OCI-LY7 (cell line): ENCODE data around the gene CSNK1E. TPM values are rescaled to one million over a fixed set of nuclear protein-coding genes. Genes with fewer than 3 reads are reported as not detected.

Experiments used
- BruUV-seq: library from RNA; stranded (reverse); fragments of 400-500 nt; replicated peaks from 2 replicates; lab custom pipeline; 2021; lab: Mats Ljungman, UMichigan
- CTCF ChIA-PET: fragments of 300-600 bp; sonication (Branson Sonifier 250); formaldehyde crosslinking; loops from one replicate; lab custom pipeline; 2022; ENCODE audit warnings: antibody characterized with exemption; ENCODE audit not compliant: unreplicated experiment; lab: Charles Lee
- POLR2A ChIA-PET: fragments of 300-600 bp; sonication (Branson Sonifier 250); formaldehyde crosslinking; loops from one replicate; lab custom pipeline; 2022; ENCODE audit warnings: antibody characterized with exemption; lab: Charles Lee
- DNase-seq: peaks from one replicate; pipeline ENCODE4 v3.0.0-alpha.2; 2015; ENCODE audit warnings: low spot score
- H2AFZ ChIP-seq: fragments of 200-600 bp; sonication (generic), shearing (Covaris generic); 2 replicates; pipeline ENCODE4 v1.6.1; 2014; ENCODE audit warnings: mild to moderate bottlenecking, antibody characterized with exemption, low read length, moderate library complexity
- H3K27ac ChIP-seq: fragments of 200-600 bp; sonication (generic); 2 replicates; pipeline ENCODE4 v1.5.1; 2014; ENCODE audit warnings: mixed run types, low read depth, mild to moderate bottlenecking, moderate library complexity, low read length, inconsistent platforms; ENCODE audit not compliant: poor library complexity, severe bottlenecking
- H3K36me3 ChIP-seq: fragments of 200-600 bp; sonication (generic); 2 replicates; pipeline ENCODE4 v1.6.1; 2014; ENCODE audit warnings: mild to moderate bottlenecking, antibody characterized with exemption, low read length, moderate library complexity, mixed read lengths; ENCODE audit not compliant: insufficient read depth
- H3K4me1 ChIP-seq: fragments of 200-600 bp; sonication (generic); 2 replicates; pipeline ENCODE4 v1.5.1; 2014; ENCODE audit warnings: mild to moderate bottlenecking, low read length; ENCODE audit not compliant: insufficient read depth, poor library complexity, severe bottlenecking
- H3K4me2 ChIP-seq: fragments of 200-600 bp; sonication (generic); 2 replicates; pipeline ENCODE4 v1.6.1; 2014; ENCODE audit warnings: mild to moderate bottlenecking, low read length
- H3K4me3 ChIP-seq: fragments of 200-600 bp; sonication (generic); 2 replicates; pipeline ENCODE4 v1.5.1; 2014; ENCODE audit warnings: mild to moderate bottlenecking, low read depth, low read length; ENCODE audit not compliant: poor library complexity, severe bottlenecking
- H3K79me2 ChIP-seq: fragments of 200-600 bp; sonication (generic); 2 replicates; pipeline ENCODE4 v1.6.1; 2016; ENCODE audit warnings: low read depth, mild to moderate bottlenecking, low read length, moderate library complexity, mixed read lengths; ENCODE audit not compliant: insufficient read depth
- H3K9me2 ChIP-seq: fragments of 200-600 bp; sonication (generic); 2 replicates; pipeline ENCODE4 v1.6.1; 2016; ENCODE audit warnings: mild to moderate bottlenecking, low read length, mixed read lengths; ENCODE audit not compliant: insufficient read depth
- H3K9me3 ChIP-seq: fragments of 200-600 bp; sonication (generic); 2 replicates; pipeline ENCODE4 v1.6.1; 2014; ENCODE audit warnings: mild to moderate bottlenecking, mixed run types, low read length, mixed read lengths
- H4K20me1 ChIP-seq: fragments of 200-600 bp; sonication (generic); 2 replicates; pipeline ENCODE4 v1.6.1; 2014; ENCODE audit warnings: mild to moderate bottlenecking, antibody characterized with exemption, low read length, moderate library complexity, mixed read lengths; ENCODE audit not compliant: insufficient read depth
- EZH2phosphoT487 ChIP-seq: fragments of 200-600 bp; sonication (generic); IDR thresholded peaks from 2 replicates; pipeline ENCODE4 v1.6.1; 2018; ENCODE audit warnings: low read depth, borderline replicate concordance, mild to moderate bottlenecking, mixed run types, antibody characterized with exemption, low read length, moderate library complexity, mixed read lengths
- intact Hi-C: fragments of 100-400 bp; cut with micrococcal nuclease; formaldehyde crosslinking; loops from one replicate; pipeline ENCODE4 v1.10.0; 2022; ENCODE audit not compliant: unreplicated experiment
- small RNA-seq: library from RNA; depleted of rRNA; stranded (forward); fragments of <200 nt; gene quantifications from one replicate; pipeline ENCODE3, GENCODE V24; 2014
- total RNA-seq, 2 experiments: library from RNA; depleted of rRNA in 1 of 2; stranded (reverse); fragments of >200 nt in 1 of 2; shearing (Covaris generic) in 1 of 2; gene quantifications; 2 replicates each; pipeline ENCODE4 v1.2.3, GENCODE V29; 2014 to 2022

The CSNK1E gene
- total RNA-seq, 2 experiments from 2014 or later = 182 to 203 TPM

- no TSS peak for BruUV-seq
- intact Hi-C loops = loop anchor here (5.0 kb wide), 1 partner anchor 38 kb away; the partner anchor contains the start of gene MAFF
- no peak for DNase-seq
Measured at GRCh38 chr22:38240734-38241252, 76.4 kb downstream of the CSNK1E start.

More at GRCh38 chr22:38240734-38241252, 76.4 kb downstream of the CSNK1E start:
- no peak overlapping the region for H2AFZ ChIP-seq
- CTCF ChIA-PET = no interaction called here
- TF ChIP-seq EZH2phosphoT487 = no peak
- no peaks in the 10 kb centered on the region for H3K79me2 ChIP-seq
- no peak overlapping the region for H3K27ac ChIP-seq
- peaks cover 12% of the 10 kb centered on the region; the same call in 1 of the 2 replicates for H3K36me3 ChIP-seq
- H3K4me2 ChIP-seq = no peak overlapping the region
- no peak overlapping the region for H3K4me3 ChIP-seq
- no peaks in the 10 kb centered on the region for H4K20me1 ChIP-seq
- POLR2A ChIA-PET = interaction anchor here (1.1 kb wide), 1 partner anchor 12 kb away, joined by 8 read pairs; no protein-coding TSS in a partner anchor
- peaks cover 45% of the 10 kb centered on the region for H3K4me1 ChIP-seq
- no peaks in the 10 kb centered on the region for H3K9me2 ChIP-seq
- H3K9me3 ChIP-seq = no peaks in the 10 kb centered on the region

Small RNA genes lying within 50 kb of the gene (small RNA-seq; reads per million reads assigned to genes)
- gene RF00017 = not detected

Other genes starting within 250 kb of the CSNK1E start
- not detected in 2 replicates for gene SLC16A8, start 233.2 kb downstream of the CSNK1E start, total RNA-seq (2014; rRNA removed; shearing (Covaris generic))
- not detected in 2 replicates for gene SLC16A8, start 233.2 kb downstream of the CSNK1E start, total RNA-seq (2022)
- gene BAIAP2L2, start 206.7 kb downstream of the CSNK1E start, total RNA-seq (2014; rRNA removed; shearing (Covaris generic)) = 0.35 and 0.41 TPM in 2 replicates
- 1.9 and 2.4 TPM in 2 replicates for gene BAIAP2L2, start 206.7 kb downstream of the CSNK1E start, total RNA-seq (2022)
- 23.3 and 33.9 TPM in 2 replicates for gene PLA2G6, start 135.6 kb downstream of the CSNK1E start, total RNA-seq (2014; rRNA removed; shearing (Covaris generic))
- 83.9 and 106 TPM in 2 replicates for gene PLA2G6, start 135.6 kb downstream of the CSNK1E start, total RNA-seq (2022)
- gene MAFF, start 115.4 kb downstream of the CSNK1E start, total RNA-seq (2014; rRNA removed; shearing (Covaris generic)) = 3.8 and 5.7 TPM in 2 replicates
- 3.4 and 5.3 TPM in 2 replicates for gene MAFF, start 115.4 kb downstream of the CSNK1E start, total RNA-seq (2022)
- 11.1 and 19.1 TPM in 2 replicates for gene TMEM184B, start 44.4 kb downstream of the CSNK1E start, total RNA-seq (2014; rRNA removed; shearing (Covaris generic))
- 37.8 and 50.2 TPM in 2 replicates for gene TMEM184B, start 44.4 kb downstream of the CSNK1E start, total RNA-seq (2022)
- gene KCNJ4, start 137.8 kb upstream of the CSNK1E start, total RNA-seq (2014; rRNA removed; shearing (Covaris generic)) = not detected in 2 replicates
- gene KCNJ4, start 137.8 kb upstream of the CSNK1E start, total RNA-seq (2022) = not detected in 2 replicates
- gene KDELR3, start 150.7 kb upstream of the CSNK1E start, total RNA-seq (2014; rRNA removed; shearing (Covaris generic)) = not detected in 2 replicates
- gene KDELR3, start 150.7 kb upstream of the CSNK1E start, total RNA-seq (2022) = not detected in 2 replicates
- 626 and 667 TPM in 2 replicates for gene DDX17, start 188.9 kb upstream of the CSNK1E start, total RNA-seq (2014; rRNA removed; shearing (Covaris generic))
- 505 and 508 TPM in 2 replicates for gene DDX17, start 188.9 kb upstream of the CSNK1E start, total RNA-seq (2022)